ENCODE measurements around the gene SSH2.

Gene SSH2

GRCh38 chr17:29847118-29847517, 82.9 kb downstream of the SSH2 start:
- Histone ChIP-seq H3K27ac (ENCODE audit: low read length) (no peak overlapping the region), H3K79me2 (ENCODE audit: insufficient read depth, low read length) (peaks cover 28% of the 10 kb centered on the region), H3K36me3 (ENCODE audit: insufficient read depth, low read length) (peaks cover 18% of the 10 kb centered on the region), H3K9me3 (ENCODE audit: insufficient read depth, low read length, severe bottlenecking) (no peaks in the 10 kb centered on the region), H3K9ac (ENCODE audit: low read depth, low read length) (no peak overlapping the region), H3K4me2 (ENCODE audit: insufficient read depth, low read length) (no peak overlapping the region), H3K27me3 (ENCODE audit: insufficient read depth, low read length, poor library complexity) (no peaks in the 10 kb centered on the region), H4K20me1 (ENCODE audit: insufficient read depth, low read length) (peaks cover 10% of the 10 kb centered on the region; the same call in 1 of the 2 replicates), H2AFZ (ENCODE audit: low read depth, low read length) (no peak overlapping the region), H3K4me1 (ENCODE audit: insufficient read depth, low read length) (no peaks in the 10 kb centered on the region), H3K4me3 (ENCODE audit: low read depth in 1 of 2, low read length in 2 of 2) (no peak overlapping the region)
- DNase-seq = no peak
- no peak for ATAC-seq (ENCODE audit: insufficient read depth, low read depth)
- TF ChIP-seq EZH2 (IDR thresholded peaks at IDR 0.05; ENCODE audit: borderline replicate concordance, low read depth, low read length, severe bottlenecking) = no peak
- no peak for TF ChIP-seq CTCF (IDR thresholded peaks at IDR 0.05; ENCODE audit: borderline replicate concordance, extremely low read depth, low read length, poor library complexity, severe bottlenecking)

GRCh38 chr17:29846298-29846697, 83.7 kb downstream of the SSH2 start:
- H2AFZ ChIP-seq (ENCODE audit: low read depth, low read length) = no peak overlapping the region
- no peak overlapping the region for H3K27ac ChIP-seq (ENCODE audit: low read length)
- H3K4me1 ChIP-seq (ENCODE audit: insufficient read depth, low read length) = no peaks in the 10 kb centered on the region
- no peak overlapping the region for H3K4me2 ChIP-seq (ENCODE audit: insufficient read depth, low read length)
- H4K20me1 ChIP-seq (ENCODE audit: insufficient read depth, low read length) = peaks cover 8% of the 10 kb centered on the region; the same call in 1 of the 2 replicates
- ATAC-seq (ENCODE audit: insufficient read depth, low read depth) = no peak
- H3K4me3 ChIP-seq (ENCODE audit: low read depth in 1 of 2, low read length in 2 of 2) = no peak overlapping the region
- TF ChIP-seq CTCF (IDR thresholded peaks at IDR 0.05; ENCODE audit: borderline replicate concordance, extremely low read depth, low read length, poor library complexity, severe bottlenecking) (no peak), EZH2 (IDR thresholded peaks at IDR 0.05; ENCODE audit: borderline replicate concordance, low read depth, low read length, severe bottlenecking) (no peak)
- H3K79me2 ChIP-seq (ENCODE audit: insufficient read depth, low read length) = peaks cover 21% of the 10 kb centered on the region
- no peak for DNase-seq
- no peaks in the 10 kb centered on the region for H3K27me3 ChIP-seq (ENCODE audit: insufficient read depth, low read length, poor library complexity)
- peaks cover 18% of the 10 kb centered on the region for H3K36me3 ChIP-seq (ENCODE audit: insufficient read depth, low read length)
- no peak overlapping the region for H3K9ac ChIP-seq (ENCODE audit: low read depth, low read length)
- no peaks in the 10 kb centered on the region for H3K9me3 ChIP-seq (ENCODE audit: insufficient read depth, low read length, severe bottlenecking)

GRCh38 chr17:29844339-29845048, 85.5 kb downstream of the SSH2 start:
- Histone ChIP-seq H3K36me3 (ENCODE audit: insufficient read depth, low read length) (peaks cover 18% of the 10 kb centered on the region), H3K27ac (ENCODE audit: low read length) (no peak overlapping the region), H3K4me2 (ENCODE audit: insufficient read depth, low read length) (no peak overlapping the region)

More at GRCh38 chr17:29844339-29845048, 85.5 kb downstream of the SSH2 start:
- H3K4me1 ChIP-seq (ENCODE audit: insufficient read depth, low read length) = no peaks in the 10 kb centered on the region
- peaks cover 8% of the 10 kb centered on the region; the same call in 1 of the 2 replicates for H4K20me1 ChIP-seq (ENCODE audit: insufficient read depth, low read length)
- peaks cover 23% of the 10 kb centered on the region for H3K79me2 ChIP-seq (ENCODE audit: insufficient read depth, low read length)
- H3K27me3 ChIP-seq (ENCODE audit: insufficient read depth, low read length, poor library complexity) = no peaks in the 10 kb centered on the region
- no peak overlapping the region for H3K9ac ChIP-seq (ENCODE audit: low read depth, low read length)
- DNase-seq (no peak), ATAC-seq (ENCODE audit: insufficient read depth, low read depth) (no peak)
- H3K4me3 ChIP-seq (ENCODE audit: low read depth in 1 of 2, low read length in 2 of 2) = no peak overlapping the region
- TF ChIP-seq CTCF (IDR thresholded peaks at IDR 0.05; ENCODE audit: borderline replicate concordance, extremely low read depth, low read length, poor library complexity, severe bottlenecking) (no peak), EZH2 (IDR thresholded peaks at IDR 0.05; ENCODE audit: borderline replicate concordance, low read depth, low read length, severe bottlenecking) (no peak)
- H3K9me3 ChIP-seq (ENCODE audit: insufficient read depth, low read length, severe bottlenecking) = no peaks in the 10 kb centered on the region
- no peak overlapping the region for H2AFZ ChIP-seq (ENCODE audit: low read depth, low read length)
